ENCODE data around the gene HNRNPH2. TPM values are rescaled to one million over a fixed set of nuclear protein-coding genes. Genes with fewer than 3 reads are reported as not detected.

The HNRNPH2 gene
- total and polyA plus RNA-seq, 4 donors, result 31.5 to 36.9 (median 34.8) TPM

GRCh38 chrX:101430457-101431078, 22.5 kb downstream of the HNRNPH2 start (continued):
- TF ChIP-seq, protein P1, sequence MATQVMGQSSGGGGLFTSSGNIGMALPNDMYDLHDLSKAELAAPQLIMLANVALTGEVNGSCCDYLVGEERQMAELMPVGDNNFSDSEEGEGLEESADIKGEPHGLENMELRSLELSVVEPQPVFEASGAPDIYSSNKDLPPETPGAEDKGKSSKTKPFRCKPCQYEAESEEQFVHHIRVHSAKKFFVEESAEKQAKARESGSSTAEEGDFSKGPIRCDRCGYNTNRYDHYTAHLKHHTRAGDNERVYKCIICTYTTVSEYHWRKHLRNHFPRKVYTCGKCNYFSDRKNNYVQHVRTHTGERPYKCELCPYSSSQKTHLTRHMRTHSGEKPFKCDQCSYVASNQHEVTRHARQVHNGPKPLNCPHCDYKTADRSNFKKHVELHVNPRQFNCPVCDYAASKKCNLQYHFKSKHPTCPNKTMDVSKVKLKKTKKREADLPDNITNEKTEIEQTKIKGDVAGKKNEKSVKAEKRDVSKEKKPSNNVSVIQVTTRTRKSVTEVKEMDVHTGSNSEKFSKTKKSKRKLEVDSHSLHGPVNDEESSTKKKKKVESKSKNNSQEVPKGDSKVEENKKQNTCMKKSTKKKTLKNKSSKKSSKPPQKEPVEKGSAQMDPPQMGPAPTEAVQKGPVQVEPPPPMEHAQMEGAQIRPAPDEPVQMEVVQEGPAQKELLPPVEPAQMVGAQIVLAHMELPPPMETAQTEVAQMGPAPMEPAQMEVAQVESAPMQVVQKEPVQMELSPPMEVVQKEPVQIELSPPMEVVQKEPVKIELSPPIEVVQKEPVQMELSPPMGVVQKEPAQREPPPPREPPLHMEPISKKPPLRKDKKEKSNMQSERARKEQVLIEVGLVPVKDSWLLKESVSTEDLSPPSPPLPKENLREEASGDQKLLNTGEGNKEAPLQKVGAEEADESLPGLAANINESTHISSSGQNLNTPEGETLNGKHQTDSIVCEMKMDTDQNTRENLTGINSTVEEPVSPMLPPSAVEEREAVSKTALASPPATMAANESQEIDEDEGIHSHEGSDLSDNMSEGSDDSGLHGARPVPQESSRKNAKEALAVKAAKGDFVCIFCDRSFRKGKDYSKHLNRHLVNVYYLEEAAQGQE (IDR thresholded peaks at IDR 0.05), result no peak

DNA sequence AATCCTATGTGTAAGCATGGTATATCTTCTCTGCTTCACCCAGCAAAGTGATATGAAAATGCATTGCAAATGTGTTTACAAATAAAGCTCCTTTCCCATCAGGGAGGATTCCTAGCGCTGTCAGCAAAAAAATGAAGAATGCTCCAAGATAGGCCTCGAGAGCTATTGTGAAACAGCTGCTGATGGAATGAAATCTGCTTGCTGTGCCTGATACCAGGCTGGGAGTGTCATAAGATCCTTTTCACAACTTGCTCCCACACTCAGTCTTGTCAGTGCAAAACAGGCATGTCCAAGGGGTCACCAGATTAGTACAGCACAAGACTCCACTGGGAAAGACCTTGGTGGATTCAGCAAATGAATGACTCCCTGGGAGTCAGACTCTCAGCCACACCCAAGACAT, 34.1 kb downstream of the HNRNPH2 start:
- DNase-seq (ENCODE audit: low spot score), result no peak
- Histone ChIP-seq H3K4me1 (ENCODE audit: control insufficient read depth in 4 of 4, insufficient read depth in 4 of 4, low read length in 3 of 4) (no peaks in the 10 kb centered on the region), H3K9me3 (ENCODE audit: control insufficient read depth in 4 of 4, low read length in 3 of 4) (no peaks in the 10 kb centered on the region), H3K4me3 (ENCODE audit: low read depth in 1 of 3, low read length in 3 of 3) (no peak overlapping the region), H3K27me3 (ENCODE audit: control insufficient read depth in 4 of 4, insufficient read depth in 4 of 4, low read length in 3 of 4) (no peaks in the 10 kb centered on the region), H3K27ac (ENCODE audit: low read depth in 1 of 2, low read length in 2 of 2) (no peak overlapping the region), H3K36me3 (ENCODE audit: control insufficient read depth in 4 of 4, insufficient read depth in 3 of 4, low read depth in 1 of 4, low read length in 3 of 4) (peaks cover 0 to 11% (median 5%) of the 10 kb centered on the region in 4 donors), H3K9ac (ENCODE audit: low read depth in 1 of 2, low read length in 2 of 2) (no peak overlapping the region)
- TF ChIP-seq, protein P2, sequence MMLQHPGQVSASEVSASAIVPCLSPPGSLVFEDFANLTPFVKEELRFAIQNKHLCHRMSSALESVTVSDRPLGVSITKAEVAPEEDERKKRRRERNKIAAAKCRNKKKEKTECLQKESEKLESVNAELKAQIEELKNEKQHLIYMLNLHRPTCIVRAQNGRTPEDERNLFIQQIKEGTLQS (IDR thresholded peaks at IDR 0.05), result no peak
- TF ChIP-seq ZBTB33 (IDR thresholded peaks at IDR 0.05) (no peak), FOXA2 (IDR thresholded peaks at IDR 0.05) (no peak), GABPA (IDR thresholded peaks at IDR 0.05 in 1 of 2, conservative IDR thresholded peaks at IDR 0.05 in 1 of 2) (no peak), CTCF (IDR thresholded peaks at IDR 0.05; ENCODE audit: low read depth, low read length, missing input control) (no peak), SP1 (IDR thresholded peaks at IDR 0.05) (no peak)
- TF ChIP-seq, protein P1 (IDR thresholded peaks at IDR 0.05), result no peak
- 79% methylated on average over 2 of the region's 2 CpGs for WGBS

All from liver (tissue), 9 donors.